Stimulated activated CD8-positive, alpha-beta memory T cell treated with anti-CD3 and anti-CD28 coated beads, Interleukin-2, amount 100 ng/mL, for 48 hours (primary cell): ENCODE measurements around the gene SLC24A4.
"Not testable (repeated sequence)": the region's sequence is repeated elsewhere in the genome, so short reads cannot be mapped to it uniquely, and the experiment has no call there.

Experiments
- DNase-seq, 2 donors: peaks; one replicate each; pipeline ENCODE4 v3.0.0-alpha.2; 2020; ENCODE audit warnings: low read depth in 2 of 2

The SLC24A4 gene

GRCh38 chr14:92369097-92369496 is 46.1 kb downstream of the SLC24A4 start:
- no peak for DNase-seq

DNA sequence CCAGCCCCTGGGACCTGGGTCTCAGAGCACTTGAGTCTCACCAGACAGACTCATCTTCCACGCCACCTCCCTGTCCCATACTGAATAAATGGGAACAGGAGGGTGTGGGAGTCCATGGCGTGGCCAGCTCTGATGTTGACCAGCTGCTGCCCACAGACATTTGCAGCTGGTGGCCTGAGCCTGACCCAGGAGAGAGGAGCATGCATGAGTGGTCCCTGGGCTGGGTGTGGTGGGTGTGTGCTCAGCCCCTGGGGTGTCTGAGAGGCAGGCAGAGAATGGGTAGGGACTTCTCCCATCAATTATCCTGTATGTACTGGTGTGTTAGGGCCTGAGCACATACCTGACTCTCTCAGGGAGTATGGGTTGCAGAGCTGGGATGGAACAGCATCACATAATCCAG is 49.3 kb downstream of the SLC24A4 start:
- DNase-seq = no peak

DNA sequence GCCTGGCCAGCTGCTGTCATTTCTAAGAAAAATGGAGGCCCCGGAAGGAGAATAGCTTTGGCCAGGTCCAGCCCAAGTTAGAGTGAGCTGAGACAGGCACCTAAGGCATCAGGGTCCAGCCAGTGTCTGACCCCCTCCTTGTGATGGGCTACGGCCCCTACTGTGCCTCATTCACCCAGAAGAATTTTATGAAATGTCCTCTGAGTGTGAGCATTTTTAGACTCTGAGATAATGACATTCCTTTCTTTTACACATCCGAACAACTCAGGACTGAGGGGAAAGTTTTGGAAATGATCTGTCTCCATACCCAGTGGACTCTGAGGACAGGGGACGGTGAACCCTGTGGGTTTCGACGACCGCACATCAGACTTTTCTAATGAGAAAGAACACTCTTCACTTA is 50.4 kb downstream of the SLC24A4 start:
- DNase-seq = no peak

GRCh38 chr14:92380131-92380530 is 57.2 kb downstream of the SLC24A4 start:
- no peak for DNase-seq

GRCh38 chr14:92380582-92380981 is 57.6 kb downstream of the SLC24A4 start:
- no peak for DNase-seq

DNA sequence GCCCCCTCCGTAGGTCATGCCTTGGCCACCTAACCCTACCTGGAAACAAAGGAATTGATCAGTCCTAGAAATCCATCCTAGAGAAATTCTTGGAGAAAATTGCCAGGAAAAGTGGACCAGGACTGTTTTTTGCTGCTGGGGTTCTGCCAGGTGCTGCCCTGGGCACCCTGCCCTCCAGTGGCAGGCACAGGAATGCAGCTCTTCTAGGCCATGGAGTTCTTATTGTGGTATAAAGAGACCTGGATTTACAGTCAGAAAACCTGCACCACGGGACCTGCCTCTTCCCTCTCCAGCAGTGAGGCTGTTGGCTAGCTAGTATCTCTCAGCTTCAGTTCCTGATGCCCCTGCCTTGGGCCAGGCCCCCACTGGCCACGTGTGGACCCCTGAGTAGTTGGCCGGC is 59.7 kb downstream of the SLC24A4 start:
- DNase-seq = no peak

DNA sequence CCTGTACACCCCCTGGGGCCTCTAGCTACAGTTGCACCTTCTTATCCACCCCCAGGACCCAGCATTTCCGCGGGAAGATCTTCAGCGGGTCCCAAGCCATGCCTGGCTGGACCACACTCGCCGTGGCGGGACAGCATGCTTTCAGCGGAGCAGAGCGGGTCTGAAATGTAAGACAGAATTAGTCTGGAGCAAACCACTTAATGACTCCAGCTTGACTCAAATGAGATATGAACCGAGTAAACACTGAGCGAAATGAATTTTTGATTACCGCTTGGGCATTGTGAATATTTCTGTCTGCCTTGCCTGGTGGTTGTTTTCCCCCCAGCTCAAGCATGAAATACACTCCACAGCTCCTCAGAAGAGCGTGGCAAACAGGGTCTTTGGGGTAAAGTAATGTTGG is 60.8 kb downstream of the SLC24A4 start:
- no peak for DNase-seq

GRCh38 chr14:92384461-92385133 is 61.6 kb downstream of the SLC24A4 start:
- no peak for DNase-seq

DNA sequence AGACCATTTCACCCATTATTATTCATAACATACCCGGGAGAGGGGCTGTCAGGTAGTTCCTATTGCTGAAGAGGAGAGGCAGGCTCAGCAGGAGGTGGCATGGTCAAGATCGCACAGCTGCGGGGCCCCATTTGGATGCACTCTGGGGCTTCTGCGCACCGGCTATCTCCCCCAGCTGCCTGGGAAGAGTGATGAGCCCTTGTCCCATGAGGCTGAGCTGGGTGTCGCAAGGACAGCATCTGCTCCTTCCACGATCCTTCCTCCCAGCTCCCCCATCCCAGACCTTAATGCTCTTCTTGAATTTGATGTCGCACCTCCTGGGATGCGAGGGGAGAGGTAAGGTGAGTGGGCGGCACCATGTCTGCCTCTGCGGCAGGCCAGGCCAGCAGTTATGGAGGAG is 62.6 kb downstream of the SLC24A4 start:
- no peak for DNase-seq

- no peak for DNase-seq
These were observed 63.2 kb downstream of the SLC24A4 start for GRCh38 chr14:92386165-92386564.

DNA sequence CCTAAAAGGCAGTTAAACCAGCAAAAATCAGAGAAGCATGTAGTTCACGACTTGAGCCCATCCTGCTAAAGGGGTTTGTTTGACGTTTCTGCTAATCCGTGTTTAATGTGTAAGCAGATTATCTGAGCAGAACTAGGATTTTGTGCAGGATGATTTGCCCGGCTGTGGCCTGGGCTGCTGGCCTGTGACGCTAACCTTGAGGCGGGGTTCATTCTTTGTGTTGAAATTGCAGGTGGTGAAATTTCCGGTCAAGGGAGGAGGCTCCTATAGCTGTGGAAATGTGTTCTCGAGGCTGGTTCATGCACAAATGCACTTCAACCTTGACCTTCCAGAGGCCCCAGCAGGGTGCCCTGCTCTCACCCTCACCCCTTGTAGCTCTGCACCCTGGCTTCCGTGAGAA is 63.7 kb downstream of the SLC24A4 start:
- DNase-seq = no peak

DNA sequence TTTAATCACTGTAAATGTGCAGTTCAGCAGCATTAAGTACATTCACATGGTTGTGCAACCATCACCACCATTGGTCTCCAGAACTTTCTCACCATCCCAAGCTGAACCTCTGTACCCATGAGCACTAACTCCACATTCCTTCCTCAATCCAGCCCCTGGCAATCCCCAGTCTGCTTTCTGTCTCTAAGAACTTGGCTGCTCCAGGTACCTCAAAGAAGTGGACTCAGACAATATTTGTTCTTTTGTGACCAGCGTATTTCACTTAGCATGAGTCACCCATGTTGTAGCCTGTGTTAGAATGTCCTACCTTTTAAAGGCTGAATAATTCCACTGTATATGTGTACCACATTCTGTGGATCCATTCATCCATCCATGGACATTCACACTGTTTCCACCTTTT is 64.6 kb downstream of the SLC24A4 start:
- no peak for DNase-seq

GRCh38 chr14:92389598-92390158 is 66.7 kb downstream of the SLC24A4 start:
- no peak for DNase-seq

DNA sequence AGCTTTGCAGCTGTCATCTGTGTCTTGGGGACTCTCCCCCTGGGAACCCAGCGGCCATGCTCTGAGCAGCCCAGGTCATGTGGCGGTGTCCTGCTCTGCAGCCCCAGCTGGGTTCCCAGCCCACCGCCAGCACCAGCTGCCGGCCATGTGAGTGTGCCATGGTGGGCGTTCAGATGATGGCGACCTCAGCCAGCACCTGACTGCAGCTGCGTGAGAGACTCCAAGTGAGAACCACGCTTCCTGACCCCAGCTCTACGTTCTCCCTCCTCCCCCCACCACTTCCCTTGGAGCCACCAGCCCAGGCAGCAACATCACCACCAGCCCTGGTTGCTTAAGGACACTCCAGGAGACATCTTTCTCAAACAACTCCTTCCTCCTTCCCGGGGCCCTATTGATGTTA is 68.8 kb downstream of the SLC24A4 start:
- DNase-seq = no peak

DNA sequence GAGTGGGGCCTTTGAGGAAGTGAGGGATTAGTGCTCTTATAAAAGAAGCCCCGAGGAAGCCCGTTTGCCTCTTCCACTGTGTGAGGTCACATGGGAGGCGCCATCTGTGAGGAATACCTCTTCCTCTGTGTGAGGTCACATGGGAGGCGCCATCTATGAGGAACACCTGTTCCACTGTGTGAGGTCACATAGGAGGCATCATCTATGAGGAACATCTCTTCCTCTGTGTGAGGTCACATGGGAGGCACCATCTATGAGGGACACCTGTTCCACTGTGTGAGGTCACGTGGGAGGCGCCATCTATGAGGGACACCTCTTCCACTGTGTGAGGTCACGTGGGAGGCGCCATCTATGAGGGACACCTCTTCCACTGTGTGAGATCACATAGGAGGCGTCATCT is 69.7 kb downstream of the SLC24A4 start:
- DNase-seq = no peak

GRCh38 chr14:92397150-92397952 is 74.4 kb downstream of the SLC24A4 start:
- DNase-seq = no peak

GRCh38 chr14:92397953-92398564 is 75.1 kb downstream of the SLC24A4 start:
- DNase-seq = no peak

DNA sequence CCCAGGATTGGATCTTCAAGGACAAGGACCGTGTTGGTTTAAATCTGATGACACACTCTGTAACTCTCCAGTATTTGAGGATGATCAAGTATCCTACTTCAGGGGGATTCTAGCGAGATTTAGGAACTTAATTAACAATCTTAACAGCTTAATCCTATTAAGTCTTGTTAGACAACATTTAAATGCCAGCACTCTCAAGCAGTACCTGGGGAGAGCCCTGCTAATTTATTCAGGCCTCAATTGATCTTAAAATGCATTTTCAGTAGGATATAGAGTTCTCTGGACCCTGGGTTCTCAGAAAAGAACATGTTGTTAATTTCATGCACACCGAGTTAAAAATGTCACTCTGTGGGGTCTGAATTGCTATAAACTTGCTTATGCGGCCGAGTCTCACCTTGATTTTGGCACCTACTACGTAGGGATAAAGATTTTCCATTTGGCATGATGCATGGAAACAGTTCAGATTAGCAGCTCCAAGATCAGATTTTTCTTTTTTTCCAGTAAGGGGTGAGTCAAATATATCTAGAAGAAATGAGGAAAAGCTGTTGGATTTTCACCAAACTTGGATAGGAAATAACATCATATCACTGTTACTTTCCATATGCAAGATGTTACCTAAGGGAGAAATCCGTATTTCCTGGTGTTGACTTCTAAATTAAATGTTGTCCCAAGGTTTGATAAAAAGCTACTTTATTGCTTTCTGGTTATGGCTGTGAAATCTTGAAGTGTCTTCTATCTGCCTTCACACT is 76.1 kb downstream of the SLC24A4 start:
- no peak for DNase-seq

DNA sequence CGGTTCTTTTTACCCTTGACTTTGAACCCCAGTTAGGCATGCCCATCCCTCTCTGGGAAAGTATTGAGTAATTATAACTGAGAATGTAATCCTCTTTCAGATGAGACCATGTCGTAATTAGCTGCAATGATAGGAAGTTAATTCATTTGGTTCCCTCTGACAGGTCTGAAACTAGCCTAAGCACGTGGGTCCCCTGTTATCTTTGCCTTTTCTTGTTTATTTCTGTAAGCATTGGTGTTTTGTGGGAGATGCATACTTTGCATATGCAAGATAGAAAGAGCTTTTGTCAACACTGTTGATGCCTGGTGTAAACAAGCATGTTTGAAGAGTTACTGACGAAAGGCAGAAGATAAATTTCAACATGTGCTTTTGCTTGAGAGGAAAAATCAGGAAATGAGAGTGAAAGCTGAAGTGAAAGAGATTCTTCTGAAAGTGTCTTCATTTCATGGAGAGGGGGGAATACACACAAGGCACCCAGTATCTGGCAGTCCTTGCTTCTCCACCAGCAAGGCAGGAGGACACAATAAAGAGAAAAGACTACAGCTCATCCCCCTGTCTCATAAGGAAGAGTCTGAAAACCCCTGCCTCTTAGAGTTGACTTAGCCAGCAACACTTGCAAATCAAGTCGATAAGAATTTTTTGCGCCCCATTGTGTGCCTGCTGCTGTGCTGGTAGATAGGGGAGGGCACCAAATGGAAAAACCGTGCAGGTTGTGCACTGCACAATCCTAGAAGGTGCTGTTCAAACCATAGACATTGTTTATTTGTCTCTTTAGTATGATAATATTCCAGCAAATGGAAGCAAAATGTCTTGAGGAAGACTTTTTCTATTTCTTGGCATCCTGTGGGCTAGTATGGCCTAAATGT is 77.8 kb downstream of the SLC24A4 start:
- DNase-seq = no peak

DNA sequence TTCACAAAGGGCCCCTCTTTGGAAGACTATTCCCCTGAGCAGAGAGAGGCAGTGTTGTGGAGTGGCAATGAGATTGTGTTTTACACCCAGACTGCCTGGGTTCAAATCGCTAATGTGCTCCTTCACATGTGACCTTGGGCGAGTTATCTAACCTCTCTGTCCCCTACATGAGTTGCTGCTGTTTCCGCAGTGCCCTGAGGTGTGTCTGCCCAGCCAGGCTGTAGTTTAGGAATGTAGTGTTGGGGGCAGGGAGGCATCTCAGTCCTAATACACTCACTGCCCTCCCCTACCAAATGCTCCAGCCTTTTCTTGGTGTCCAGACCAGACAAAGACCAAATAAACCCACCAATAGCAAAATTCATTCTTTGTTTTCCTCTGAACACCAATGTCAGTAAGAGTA is 78.6 kb downstream of the SLC24A4 start:
- DNase-seq = no peak

DNA sequence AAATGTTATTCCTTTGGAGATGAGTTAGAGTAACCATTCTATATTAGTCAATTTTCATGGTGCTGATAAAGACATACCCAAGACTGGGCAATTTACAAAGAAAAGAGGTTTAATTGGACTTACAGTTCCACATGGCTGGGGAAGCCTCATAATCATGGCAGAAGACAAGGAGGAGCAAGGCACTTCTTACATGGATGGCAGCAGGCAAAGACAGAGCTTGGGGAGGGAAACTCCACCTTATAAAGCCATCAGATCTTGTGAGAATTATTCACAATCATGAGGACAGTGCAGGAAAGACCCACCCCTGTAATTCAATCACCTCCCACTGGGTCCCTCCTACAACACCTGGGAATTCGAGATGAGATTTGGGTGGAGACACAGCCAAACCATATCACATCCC is 79.5 kb downstream of the SLC24A4 start:
- DNase-seq = not testable (repeated sequence)
